Adrenal gland (tissue), 5 donors: ENCODE results near the gene GNL1.

Experiments
- CTCF ChIP-seq, 6 experiments: fragments of 450-650 bp in 4 of 6; fragments of 200-600 bp in 2 of 6; sonication (generic) in 1 of 6; IDR thresholded peaks; 1 replicate in 5 of 6; 2 replicates in 1 of 6; pipeline versions ENCODE4 v1.5.1 to v1.8.0; 2016 to 2021; ENCODE audit warnings: antibody characterized with exemption in 6 of 6, mild to moderate bottlenecking in 2 of 6, moderate library complexity in 1 of 6
- POLR2A ChIP-seq, 2 donors: fragments of 450-650 bp; IDR thresholded peaks; one replicate each; pipeline ENCODE4 v1.6.1; 2017; ENCODE audit warnings: antibody characterized with exemption in 2 of 2, mild to moderate bottlenecking in 2 of 2, moderate library complexity in 1 of 2
- donor health status: DM: no; HTN: no; CAD: no.

GRCh38 chr6:30548375-30548774, 7.9 kb downstream of the GNL1 start:
- TF ChIP-seq CTCF (IDR thresholded peaks at IDR 0.05) (no peak), POLR2A (IDR thresholded peaks at IDR 0.05) (no peak)
